ENCODE measurements around the gene UTP3. TPM values are rescaled to one million over a fixed set of nuclear protein-coding genes. Genes with fewer than 3 reads are reported as not detected.

Gene UTP3
- total and polyA plus RNA-seq, 9 of the 15 experiments (the other 6 are each of a cell fraction or from before 2014, with no cell fraction given) = 11.9 to 69.3 (median 34.0) TPM

DNA sequence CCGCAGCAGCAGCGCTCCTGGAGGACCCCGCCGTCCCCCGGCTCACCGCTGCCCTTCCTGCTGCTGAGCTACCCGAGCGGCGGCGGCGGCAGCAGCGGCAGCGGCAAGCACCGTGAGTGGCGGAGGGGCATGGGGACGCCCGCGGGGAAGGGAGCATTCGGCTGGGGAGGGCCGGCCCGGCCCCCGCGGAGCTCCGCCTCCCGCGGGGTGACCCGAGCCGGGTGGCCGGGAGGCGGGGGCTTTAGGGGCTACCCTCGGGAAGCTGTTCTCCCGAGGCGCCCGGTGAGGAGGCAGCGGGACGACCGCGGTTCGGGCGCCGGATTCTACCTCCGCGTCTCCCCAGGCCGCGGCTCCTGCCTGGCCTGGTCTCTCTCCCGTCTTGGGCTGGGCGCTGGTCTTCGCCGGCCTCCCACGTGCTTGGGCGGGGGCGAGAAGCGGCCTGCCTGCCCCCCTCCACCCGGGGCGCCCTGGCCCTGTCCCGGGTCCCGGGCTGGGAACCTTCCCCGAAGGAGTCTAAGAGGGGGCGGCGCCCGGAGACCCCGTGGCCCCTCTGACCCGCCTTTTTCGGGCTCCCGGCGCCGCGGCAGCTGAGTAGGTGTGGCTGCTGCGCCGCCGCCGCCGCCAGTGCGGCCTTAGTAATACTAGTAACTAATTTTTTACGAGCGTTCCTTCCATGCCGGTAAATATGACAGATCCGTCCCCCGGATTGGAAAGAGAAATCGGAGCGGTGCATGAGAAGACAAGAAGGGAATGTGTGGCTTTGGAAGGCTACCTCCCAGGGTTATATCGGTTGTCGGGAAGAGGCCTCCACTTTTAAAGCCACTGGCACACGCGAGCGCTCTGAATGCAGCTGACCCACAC, 17.1 kb downstream of the UTP3 start (continued):
- TF ChIP-seq, protein P1, sequence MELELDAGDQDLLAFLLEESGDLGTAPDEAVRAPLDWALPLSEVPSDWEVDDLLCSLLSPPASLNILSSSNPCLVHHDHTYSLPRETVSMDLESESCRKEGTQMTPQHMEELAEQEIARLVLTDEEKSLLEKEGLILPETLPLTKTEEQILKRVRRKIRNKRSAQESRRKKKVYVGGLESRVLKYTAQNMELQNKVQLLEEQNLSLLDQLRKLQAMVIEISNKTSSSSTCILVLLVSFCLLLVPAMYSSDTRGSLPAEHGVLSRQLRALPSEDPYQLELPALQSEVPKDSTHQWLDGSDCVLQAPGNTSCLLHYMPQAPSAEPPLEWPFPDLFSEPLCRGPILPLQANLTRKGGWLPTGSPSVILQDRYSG (tag; conservative IDR thresholded peaks at IDR 0.05; ENCODE audit: low read depth) = 0 out of 2 replicates have a peak, but pooled peaks have one; percentile 48
- no peak for TF ChIP-seq KHSRP (IDR thresholded peaks at IDR 0.05)
- no peak for TF ChIP-seq TOE1 (IDR thresholded peaks at IDR 0.05; ENCODE audit: borderline replicate concordance)
- no peak for TF ChIP-seq TOE1 (CRISPR knock-in tag; IDR thresholded peaks at IDR 0.05; ENCODE audit: borderline replicate concordance, low read depth)
- TF ChIP-seq HNRNPUL1 (IDR thresholded peaks at IDR 0.05; ENCODE audit: low read length) = no peak
- no peak for TF ChIP-seq KAT7 (CRISPR knock-in tag; IDR thresholded peaks at IDR 0.05; ENCODE audit: borderline replicate concordance)
- TF ChIP-seq, protein P2, sequence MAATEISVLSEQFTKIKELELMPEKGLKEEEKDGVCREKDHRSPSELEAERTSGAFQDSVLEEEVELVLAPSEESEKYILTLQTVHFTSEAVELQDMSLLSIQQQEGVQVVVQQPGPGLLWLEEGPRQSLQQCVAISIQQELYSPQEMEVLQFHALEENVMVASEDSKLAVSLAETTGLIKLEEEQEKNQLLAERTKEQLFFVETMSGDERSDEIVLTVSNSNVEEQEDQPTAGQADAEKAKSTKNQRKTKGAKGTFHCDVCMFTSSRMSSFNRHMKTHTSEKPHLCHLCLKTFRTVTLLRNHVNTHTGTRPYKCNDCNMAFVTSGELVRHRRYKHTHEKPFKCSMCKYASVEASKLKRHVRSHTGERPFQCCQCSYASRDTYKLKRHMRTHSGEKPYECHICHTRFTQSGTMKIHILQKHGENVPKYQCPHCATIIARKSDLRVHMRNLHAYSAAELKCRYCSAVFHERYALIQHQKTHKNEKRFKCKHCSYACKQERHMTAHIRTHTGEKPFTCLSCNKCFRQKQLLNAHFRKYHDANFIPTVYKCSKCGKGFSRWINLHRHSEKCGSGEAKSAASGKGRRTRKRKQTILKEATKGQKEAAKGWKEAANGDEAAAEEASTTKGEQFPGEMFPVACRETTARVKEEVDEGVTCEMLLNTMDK (IDR thresholded peaks at IDR 0.05; ENCODE audit: borderline replicate concordance, insufficient read depth, low read depth, low read length, poor library complexity, severe bottlenecking) = peak; percentile 19
- TF ChIP-seq ZNF57 (CRISPR knock-in tag; IDR thresholded peaks at IDR 0.05) = no peak
- TF ChIP-seq ZNF384 (IDR thresholded peaks at IDR 0.05; ENCODE audit: low read depth, low read length) = no peak
- no peak for TF ChIP-seq HDGF (IDR thresholded peaks at IDR 0.05)
- TF ChIP-seq MAFG (tag; conservative IDR thresholded peaks at IDR 0.05) = no peak
- no peak for TF ChIP-seq HNRNPK (IDR thresholded peaks at IDR 0.05; ENCODE audit: low read depth, low read length, poor library complexity, severe bottlenecking)
- TF ChIP-seq PRPF4 (IDR thresholded peaks at IDR 0.05; ENCODE audit: insufficient read depth, low read depth, low read length, poor library complexity, severe bottlenecking) = peak; percentile 45

All from K562 (cell line).